Thoracic aorta (tissue), 2 donors: ENCODE data around the gene RALBP1. TPM values are rescaled to one million over a fixed set of nuclear protein-coding genes. Genes with fewer than 3 reads are reported as not detected.

Source experiments
- ATAC-seq: fragments of 150-250 bp; one replicate; pipeline ENCODE4 v1.8.0; 2017; ENCODE audit warnings: low read depth; ENCODE audit not compliant: insufficient number of reproducible peaks, low FRiP score
- DNase-seq: peaks from one replicate; pipeline ENCODE4 v3.0.0-alpha.2; 2020; ENCODE audit warnings: low spot score
- H3K27ac ChIP-seq, 2 donors: fragments of 200-600 bp; sonication (generic); 1 replicate in 1 of 2; 2 replicates in 1 of 2; pipeline ENCODE4 v1.5.1; 2016; ENCODE audit warnings: mild to moderate bottlenecking in 2 of 2, moderate library complexity in 2 of 2
- H3K27me3 ChIP-seq: fragments of 200-600 bp; sonication (generic); replicated peaks from 2 replicates; pipeline ENCODE4 v1.6.0; 2016; ENCODE audit warnings: mild to moderate bottlenecking; ENCODE audit not compliant: insufficient read depth
- H3K36me3 ChIP-seq: fragments of 200-600 bp; sonication (generic); one replicate; pipeline ENCODE4 v1.5.1; 2016
- H3K4me1 ChIP-seq, 2 donors: fragments of 200-600 bp; sonication (generic); 1 replicate in 1 of 2; 2 replicates in 1 of 2; pipeline versions ENCODE4 v1.5.1 to v1.6.0; 2016; ENCODE audit warnings: low read depth in 2 of 2, mild to moderate bottlenecking in 1 of 2; ENCODE audit not compliant: control insufficient read depth in 1 of 2
- H3K4me3 ChIP-seq: fragments of 200-600 bp; sonication (generic); 2 replicates; pipeline ENCODE4 v1.5.1; 2016; ENCODE audit warnings: mild to moderate bottlenecking
- H3K9me3 ChIP-seq: fragments of 200-600 bp; sonication (generic); 2 replicates; pipeline ENCODE4 v1.5.1; 2016
- CTCF ChIP-seq: fragments of 200-600 bp; sonication (generic); IDR thresholded peaks from one replicate; pipeline ENCODE4 v1.5.1; 2019; ENCODE audit warnings: antibody characterized with exemption
- total RNA-seq, 2 donors: library from RNA; depleted of rRNA; stranded (reverse); fragments of >200 nt; gene quantifications; one replicate each; pipeline versions ENCODE4 v1.1.0 to v1.2.3, GENCODE V29; 2016

The RALBP1 gene
- total RNA-seq, 2 donors from 2014 or later, result 47.1 to 54.2 TPM

- H3K27ac ChIP-seq, result no peak overlapping the region
- no peaks in the 10 kb centered on the region for H3K9me3 ChIP-seq
- DNase-seq, result no peak
- peaks cover 4 to 8% of the 10 kb centered on the region in 2 donors for H3K4me1 ChIP-seq
- no peak for TF ChIP-seq CTCF
- H3K27me3 ChIP-seq, result no peaks in the 10 kb centered on the region
- H3K4me3 ChIP-seq, result no peak overlapping the region
- peaks cover 9% of the 10 kb centered on the region for H3K36me3 ChIP-seq
- no peak for ATAC-seq
Observed at GRCh38 chr18:9571546-9571945, 96.2 kb downstream of the RALBP1 start.

GRCh38 chr18:9574473-9575115, 99.3 kb downstream of the RALBP1 start:
- ATAC-seq (no peak), DNase-seq (no peak)
- no peaks in the 10 kb centered on the region for H3K9me3 ChIP-seq
- no peak for TF ChIP-seq CTCF
- H3K27me3 ChIP-seq, result no peaks in the 10 kb centered on the region
- H3K4me1 ChIP-seq, result peaks cover 4 to 8% of the 10 kb centered on the region in 2 donors
- no peak overlapping the region for H3K4me3 ChIP-seq
- H3K27ac ChIP-seq, result no peak overlapping the region
- H3K36me3 ChIP-seq, result peaks cover 9% of the 10 kb centered on the region

GRCh38 chr18:9575558-9575957, 100.2 kb downstream of the RALBP1 start:
- Histone ChIP-seq H3K27me3 (no peaks in the 10 kb centered on the region), H3K4me1 (peaks cover 4 to 8% of the 10 kb centered on the region in 2 donors), H3K9me3 (no peaks in the 10 kb centered on the region), H3K27ac (no peak overlapping the region), H3K4me3 (peak overlapping the region; percentile 10), H3K36me3 (peaks cover 2% of the 10 kb centered on the region)
- DNase-seq (peak; percentile 78), ATAC-seq (peak; percentile 93)
- peak; percentile 88 for TF ChIP-seq CTCF

GRCh38 chr18:9577361-9577760, 102.0 kb downstream of the RALBP1 start:
- no peak for TF ChIP-seq CTCF
- ATAC-seq, result no peak
- peaks cover 3% of the 10 kb centered on the region for H3K36me3 ChIP-seq

GRCh38 chr18:9578306-9578705, 103.0 kb downstream of the RALBP1 start:
- no peak for ATAC-seq
- no peaks in the 10 kb centered on the region for H3K27me3 ChIP-seq

More at GRCh38 chr18:9577361-9577760, 102.0 kb downstream of the RALBP1 start:
- no peak overlapping the region for H3K27ac ChIP-seq
- no peak overlapping the region for H3K4me3 ChIP-seq
- DNase-seq, result no peak
- no peaks in the 10 kb centered on the region for H3K9me3 ChIP-seq
- no peaks in the 10 kb centered on the region for H3K27me3 ChIP-seq
- peaks cover 4 to 8% of the 10 kb centered on the region in 2 donors for H3K4me1 ChIP-seq

More at GRCh38 chr18:9578306-9578705, 103.0 kb downstream of the RALBP1 start:
- H3K36me3 ChIP-seq, result peaks cover 10% of the 10 kb centered on the region
- no peak overlapping the region for H3K4me3 ChIP-seq
- H3K9me3 ChIP-seq, result no peaks in the 10 kb centered on the region
- peaks cover 4 to 8% of the 10 kb centered on the region in 2 donors for H3K4me1 ChIP-seq
- no peak for DNase-seq
- H3K27ac ChIP-seq, result no peak overlapping the region
- TF ChIP-seq CTCF, result no peak
